K562 (cell line): Measurements from ENCODE around the gene ID1. TPM values are rescaled to one million over a fixed set of nuclear protein-coding genes. Genes with fewer than 3 reads are reported as not detected.

Experiments used
- ATAC-seq: fragments of 200-7000 bp; cut with Tn5 transposase; 3 replicates; pipeline ENCODE4 v1.9.1; 2020; ENCODE audit warnings: moderate library complexity
- BruUV-seq: library from RNA; stranded (reverse); fragments of 400-500 nt; replicated peaks from 2 replicates; lab custom pipeline; 2021; lab: Mats Ljungman, UMichigan
- CTCF ChIA-PET: fragments of 300-600 bp; formaldehyde crosslinking; extraction: SDS; loops from one replicate; lab custom pipeline; 2021; ENCODE audit warnings: low intra/inter-chr PET ratio; lab: Yijun Ruan, JAX
- POLR2A ChIA-PET: fragments of 300-600, 350-650 bp; sonication (Branson Sonifier 250); formaldehyde crosslinking; extraction: SDS; loops from one replicate; lab custom pipeline; 2021; ENCODE audit warnings: antibody characterized with exemption, inconsistent platforms; lab: Yijun Ruan, JAX
- DNase-seq, 4 experiments: peaks; one replicate each; pipeline versions ENCODE4 v3.0.0 to v3.0.0-alpha.2; 2011 to 2018; ENCODE audit warnings: low spot score in 3 of 4, mixed read lengths in 3 of 4; ENCODE audit errors: extremely low read depth in 1 of 4
- FAIRE-seq: peaks from 2 replicates; lab custom pipeline; 2011; peaks lifted over from hg19 to GRCh38; lab: Jason Lieb, UNC
- H2AFZ ChIP-seq: 2 replicates; pipeline ENCODE4 v1.6.0; 2011; ENCODE audit warnings: low read depth, low read length, control low read depth, inconsistent platforms
- H3K27ac ChIP-seq: fragments of 200-600 bp; 3 replicates; pipeline ENCODE4 v1.8.0; 2011; ENCODE audit warnings: low read depth, mild to moderate bottlenecking, control low read depth, inconsistent platforms, low read length, moderate library complexity, mixed read lengths; ENCODE audit errors: extremely low read depth
- H3K27me3 ChIP-seq, 2 experiments: fragments of 300-600 bp in 1 of 2; 2 replicates in 1 of 2; 3 replicates in 1 of 2; pipeline versions ENCODE4 v1.6.0 to v1.8.0; 2011; ENCODE audit warnings: inconsistent platforms in 2 of 2, low read length in 2 of 2, mild to moderate bottlenecking in 1 of 2, mixed read lengths in 1 of 2, moderate library complexity in 1 of 2; ENCODE audit not compliant: control insufficient read depth in 2 of 2, insufficient read depth in 2 of 2
- H3K36me3 ChIP-seq: fragments of 300-600 bp; 3 replicates; pipeline ENCODE4 v1.8.0; 2011; ENCODE audit warnings: mild to moderate bottlenecking, low read length, inconsistent platforms; ENCODE audit not compliant: control insufficient read depth, insufficient read depth
- H3K4me1 ChIP-seq, 2 experiments: fragments of 200-600 bp in 1 of 2; replicated peaks in 1 of 2; 2 replicates in 1 of 2; 3 replicates in 1 of 2; pipeline versions ENCODE4 v1.5.1 to v1.8.0; 2011; ENCODE audit warnings: inconsistent platforms in 2 of 2, low read length in 2 of 2, mild to moderate bottlenecking in 1 of 2, mixed read lengths in 1 of 2, moderate library complexity in 1 of 2; ENCODE audit not compliant: control insufficient read depth in 2 of 2, insufficient read depth in 2 of 2
- H3K4me2 ChIP-seq: 2 replicates; pipeline ENCODE4 v1.6.1; 2011; ENCODE audit warnings: low read length, control low read depth, inconsistent platforms, mixed read lengths; ENCODE audit not compliant: insufficient read depth
- H3K4me3 ChIP-seq: fragments of 200-600 bp; sonication (generic), shearing (Covaris generic); 2 replicates; pipeline ENCODE4 v1.5.1; 2016; ENCODE audit warnings: control low read depth, inconsistent platforms
- H3K79me2 ChIP-seq: fragments of 200-600 bp; 3 replicates; pipeline ENCODE4 v1.8.0; 2011; ENCODE audit warnings: low read length, inconsistent platforms; ENCODE audit not compliant: control insufficient read depth, insufficient read depth
- H3K9ac ChIP-seq, 2 experiments: 2 replicates each; pipeline versions ENCODE4 v1.6.0 to v1.6.1; 2011; ENCODE audit warnings: low read depth in 2 of 2, low read length in 2 of 2, control low read depth in 1 of 2, inconsistent platforms in 1 of 2, mild to moderate bottlenecking in 1 of 2, mixed read lengths in 1 of 2; ENCODE audit not compliant: insufficient read depth in 1 of 2
- H3K9me1 ChIP-seq: one replicate; pipeline ENCODE4 v1.6.0; 2011; ENCODE audit warnings: inconsistent platforms, mild to moderate bottlenecking, low read length, moderate library complexity; ENCODE audit not compliant: control insufficient read depth, insufficient read depth
- H3K9me3 ChIP-seq: replicated peaks from 2 replicates; pipeline ENCODE4 v1.5.1; 2011; ENCODE audit warnings: low read depth, low read length, inconsistent platforms; ENCODE audit not compliant: control insufficient read depth, insufficient read depth
- H4K20me1 ChIP-seq: replicated peaks from 2 replicates; pipeline ENCODE4 v1.6.1; 2011; ENCODE audit warnings: low read length, inconsistent platforms, mixed read lengths; ENCODE audit not compliant: control insufficient read depth, insufficient read depth
- ARID3A ChIP-seq: IDR thresholded peaks from 2 replicates; pipeline ENCODE4 v1.6.1; 2012; ENCODE audit warnings: low read depth, low read length, improper control_type of control experiment, borderline replicate concordance
- FOXP1 ChIP-seq: sonication (generic); formaldehyde crosslinking; IDR thresholded peaks from 2 replicates; pipeline ENCODE4 v1.8.0; 2022; ENCODE audit warnings: mild to moderate bottlenecking, missing genetic modification reagents
- GATAD2A ChIP-seq: fragments of 450-650 bp; IDR thresholded peaks from 2 replicates; pipeline ENCODE4 v1.6.1; 2017
- MBD1 ChIP-seq: fragments of 250-450 bp; sonication (Bioruptor Pico); IDR thresholded peaks from 2 replicates; pipeline ENCODE4 v1.8.0; 2022; ENCODE audit warnings: inconsistent platforms
- MCM2 ChIP-seq: fragments of 450-650 bp; IDR thresholded peaks from 2 replicates; pipeline ENCODE4 v1.6.1; 2017; ENCODE audit warnings: low read depth, mild to moderate bottlenecking
- NFRKB ChIP-seq: fragments of 450-650 bp; IDR thresholded peaks from 2 replicates; pipeline ENCODE4 v1.6.1; 2016; ENCODE audit warnings: low read depth
- POLR2AphosphoS2 ChIP-seq: IDR thresholded peaks from 2 replicates; pipeline ENCODE4 v1.6.1; 2012; ENCODE audit warnings: low read length, improper control_type of control experiment
- TEAD2 ChIP-seq: fragments of 450-650 bp; IDR thresholded peaks from 2 replicates; pipeline ENCODE4 v1.6.1; 2016; ENCODE audit warnings: missing genetic modification characterization, control low read depth, missing compliant biosample characterization
- ZBTB1 ChIP-seq: sonication (generic); formaldehyde crosslinking; IDR thresholded peaks from 2 replicates; pipeline ENCODE4 v1.8.1; 2023; ENCODE audit warnings: missing genetic modification reagents, low read depth, mild to moderate bottlenecking, borderline replicate concordance
- ZNF184 ChIP-seq: sonication (generic); formaldehyde crosslinking; IDR thresholded peaks from 2 replicates; pipeline ENCODE4 v1.5.0; 2020; ENCODE audit warnings: missing genetic modification reagents
- ZNF23 ChIP-seq: fragments of 250-450 bp; sonication (Bioruptor Pico); IDR thresholded peaks from 2 replicates; pipeline ENCODE4 v1.4.0; 2020; ENCODE audit warnings: mild to moderate bottlenecking
- ZNF280A ChIP-seq: fragments of 450-650 bp; IDR thresholded peaks from 2 replicates; pipeline ENCODE4 v1.6.1; 2018; ENCODE audit warnings: mild to moderate bottlenecking, low read depth; ENCODE audit not compliant: partially characterized antibody
- ZNF445 ChIP-seq: fragments of 250-450 bp; sonication (Bioruptor Pico); IDR thresholded peaks from 2 replicates; pipeline ENCODE4 v1.4.0; 2020; ENCODE audit warnings: low read depth, mild to moderate bottlenecking, moderate library complexity
- ZNF561 ChIP-seq: fragments of 450-650 bp; formaldehyde crosslinking; conservative IDR thresholded peaks from 2 replicates; pipeline ENCODE4 v1.4.0; 2020; ENCODE audit warnings: mild to moderate bottlenecking, moderate library complexity
- WGBS: fragments of 100-300 bp; shearing (Covaris generic); methylation state at CpG from one replicate; pipeline ENCODE4 v1.1.6; 2016; ENCODE audit warnings: low coverage, mixed read lengths; ENCODE audit not compliant: insufficient coverage; ENCODE audit errors: missing lambda C conversion rate; 5-methylcytosine and 5-hydroxymethylcytosine counted together
- in situ Hi-C: fragments of 300-500 bp; cut with MboI; formaldehyde crosslinking; loops from 4 replicates; pipeline ENCODE4 v1.15.0; 2018; ENCODE audit warnings: inconsistent platforms, mixed read lengths
- intact Hi-C: fragments of 100-400 bp; cut with micrococcal nuclease; formaldehyde crosslinking; loops from 2 replicates; pipeline ENCODE4 v1.14.2; 2022
- polyA plus RNA-seq, 8 experiments: library from polyadenylated mRNA; depleted of rRNA in 4 of 8; stranded (reverse) in 5 of 8; unstranded in 3 of 8; fragments of >200 nt; fragmentation: Nextera tagmentation in 2 of 8; fragmentation: Illumina TruSeq in 1 of 8; extraction: Ambion mirVana in 2 of 8; extraction: Trizol in 1 of 8; gene quantifications; 2 replicates each; pipeline versions ENCODE4 v1.2.1 to v1.2.3, GENCODE V29; 2011 to 2014; ENCODE audit warnings: inconsistent platforms in 1 of 8, missing spikeins in 1 of 8
- total RNA-seq, 7 experiments: library from RNA; depleted of rRNA in 6 of 7; stranded (reverse); fragments of >200 nt in 6 of 7; fragmentation: Illumina TruSeq in 2 of 7; extraction: Trizol in 2 of 7; gene quantifications; 2 replicates each; pipeline versions ENCODE4 v1.2.1 to v1.2.3, GENCODE V29; 2011 to 2021; ENCODE audit warnings: low replicate concordance in 1 of 7
- TF ChIP-seq, protein P1 (sequence below): sonication (generic); formaldehyde crosslinking; IDR thresholded peaks from 2 replicates; pipeline ENCODE4 v1.8.0; 2022; ENCODE audit warnings: mild to moderate bottlenecking, low read depth, missing genetic modification reagents

Gene ID1
- total and polyA plus RNA-seq, 9 of the 15 experiments (the other 6 are each of a cell fraction or from before 2014, with no cell fraction given): 1.4 to 358 (median 65.0) TPM

DNA sequence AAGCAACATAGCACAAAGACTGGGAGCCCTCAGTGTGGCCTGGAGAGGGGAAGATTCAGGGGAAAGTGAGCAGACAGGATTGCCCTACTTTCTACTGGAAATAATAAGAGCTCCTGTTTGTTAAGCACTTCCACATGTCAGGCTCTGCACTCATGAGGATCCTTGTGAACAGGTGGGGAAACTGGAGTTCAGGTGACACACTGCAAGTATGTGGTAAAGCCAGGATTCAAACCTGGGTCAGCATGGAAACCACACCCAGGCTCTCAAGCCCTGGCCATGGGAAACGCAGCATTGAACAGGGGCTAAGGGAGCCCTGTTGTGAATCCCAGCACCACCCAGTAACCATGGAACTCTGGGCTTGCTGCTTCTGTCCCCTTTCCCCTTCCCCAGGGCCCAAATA is 42.8 kb upstream of the ID1 start:
- Histone ChIP-seq H2AFZ (no peak overlapping the region), H3K9me3 (no peaks in the 10 kb centered on the region), H3K36me3 (peaks cover 82% of the 10 kb centered on the region), H3K4me1 (peaks cover 21 to 27% of the 10 kb centered on the region in 2 experiments; a peak in 4 of 5 replicates), H3K79me2 (no peaks in the 10 kb centered on the region; the same call in 2 of the 3 replicates), H3K4me2 (no peak overlapping the region), H4K20me1 (0 out of 2 replicates have a peak, but pooled peaks cover 5% of the 10 kb centered on the region), H3K4me3 (no peak overlapping the region), H3K9ac (no peak overlapping the region), H3K9me1 (peaks cover 3% of the 10 kb centered on the region), H3K27me3 (no peaks in the 10 kb centered on the region), H3K27ac (no peak overlapping the region)
- in situ Hi-C loops: loop anchor here (5.0 kb wide), 1 partner anchor 50 kb away; no protein-coding TSS in a partner anchor
- FAIRE-seq (no peak), ATAC-seq (no peak), DNase-seq (no peak)
- POLR2A ChIA-PET: interaction anchor here (0.7 to 4.1 kb wide), 9 partner anchors 9 to 100 kb away, joined by 3 to 29 read pairs (median 7); partner anchors contain the start of gene ID1
- no TSS peak for BruUV-seq
- no peak for TF ChIP-seq NFRKB
- no peak for TF ChIP-seq ZNF561 (CRISPR knock-in tag)
- no peak for TF ChIP-seq ARID3A
- no peak for TF ChIP-seq ZBTB1 (CRISPR knock-in tag)
- no peak for TF ChIP-seq ZNF23
- TF ChIP-seq, protein P1, sequence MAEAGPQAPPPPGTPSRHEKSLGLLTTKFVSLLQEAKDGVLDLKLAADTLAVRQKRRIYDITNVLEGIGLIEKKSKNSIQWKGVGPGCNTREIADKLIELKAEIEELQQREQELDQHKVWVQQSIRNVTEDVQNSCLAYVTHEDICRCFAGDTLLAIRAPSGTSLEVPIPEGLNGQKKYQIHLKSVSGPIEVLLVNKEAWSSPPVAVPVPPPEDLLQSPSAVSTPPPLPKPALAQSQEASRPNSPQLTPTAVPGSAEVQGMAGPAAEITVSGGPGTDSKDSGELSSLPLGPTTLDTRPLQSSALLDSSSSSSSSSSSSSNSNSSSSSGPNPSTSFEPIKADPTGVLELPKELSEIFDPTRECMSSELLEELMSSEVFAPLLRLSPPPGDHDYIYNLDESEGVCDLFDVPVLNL: no peak
- no peak for TF ChIP-seq ZNF184 (CRISPR knock-in tag)
- no peak for TF ChIP-seq ZNF280A
- no peak for TF ChIP-seq POLR2AphosphoS2
- TF ChIP-seq FOXP1 (CRISPR knock-in tag): no peak
- TF ChIP-seq GATAD2A: no peak
- TF ChIP-seq TEAD2: no peak
- no peak for TF ChIP-seq ZNF445 (CRISPR knock-in tag)
- no peak for TF ChIP-seq MCM2
- no peak for TF ChIP-seq MBD1 (CRISPR knock-in tag)
- CTCF ChIA-PET: interaction anchor here (0.6 to 12.8 kb wide), 2 partner anchors 40 to 50 kb away, joined by 3 to 304 read pairs; no protein-coding TSS in a partner anchor
- intact Hi-C loops: loop anchor here (5.0 kb wide), 2 partner anchors 100 to 275 kb away; no protein-coding TSS in a partner anchor
- 47% methylated on average over 1 of the region's 1 CpG for WGBS
